ENCODE results near the gene CD5L. TPM values are rescaled to one million over a fixed set of nuclear protein-coding genes. Genes with fewer than 3 reads are reported as not detected.
A peak's percentile ranks its signal among the peaks of the same experiment; 100 is the strongest.

CD5L gene
- polyA plus RNA-seq, 1 donor, result not detected

- DNase-seq, result no peak
Observed at GRCh38 chr1:157806431-157807149, 35.0 kb downstream of the CD5L start.

- no peak for DNase-seq
Observed at GRCh38 chr1:157803851-157804250, 37.8 kb downstream of the CD5L start.

GRCh38 chr1:157799996-157800395 lies 41.6 kb downstream of the CD5L start:
- no peak for DNase-seq

GRCh38 chr1:157798211-157798610 lies 43.4 kb downstream of the CD5L start:
- DNase-seq, result no peak

GRCh38 chr1:157785248-157785647 lies 56.4 kb downstream of the CD5L start:
- DNase-seq, result peak; percentile 1

- DNase-seq, result no peak
Observed at GRCh38 chr1:157784801-157785200, 56.8 kb downstream of the CD5L start.

- peak; percentile 4 for DNase-seq
Observed at GRCh38 chr1:157782931-157783330, 58.7 kb downstream of the CD5L start.

GRCh38 chr1:157781048-157781447 lies 60.6 kb downstream of the CD5L start:
- no peak for DNase-seq

Other genes with a start within 250 kb of the CD5L start
- gene FCRL4, start 243.7 kb downstream of the CD5L start, polyA plus RNA-seq (ENCODE audit: insufficient read length), result not detected
- not detected for gene FCRL3, start 141.0 kb downstream of the CD5L start, polyA plus RNA-seq (ENCODE audit: insufficient read length)
- not detected for gene FCRL2, start 64.7 kb downstream of the CD5L start, polyA plus RNA-seq (ENCODE audit: insufficient read length)
- gene FCRL1, start 21.7 kb downstream of the CD5L start, polyA plus RNA-seq (ENCODE audit: insufficient read length), result 0.09 TPM
- 28.7 TPM for gene KIRREL1, start 151.8 kb upstream of the CD5L start, polyA plus RNA-seq (ENCODE audit: insufficient read length)

Measured in hindlimb muscle (tissue), 1 donor.